Astrocyte of the spinal cord (primary cell): Measurements from ENCODE around the gene SLC17A1.

Experiments
- DNase-seq: peaks from one replicate; pipeline ENCODE4 v3.0.0; 2011; ENCODE audit warnings: low read depth, low spot score
- H3K4me3 ChIP-seq: 2 replicates; pipeline ENCODE4 v1.5.1; 2011; ENCODE audit warnings: low read depth, mild to moderate bottlenecking, low read length, moderate library complexity
- CTCF ChIP-seq: IDR thresholded peaks from 2 replicates; pipeline ENCODE4 v1.5.1; 2012; ENCODE audit warnings: low read depth, mild to moderate bottlenecking, low read length, inconsistent platforms
- in situ Hi-C: cut with HindIII; loops from 2 replicates; pipeline ENCODE4 v1.10.0; 2017; ENCODE audit warnings: low sequenced_read_pairs

The SLC17A1 gene

GRCh38 chr6:25831532-25832306 is at the start of gene SLC17A1:
Gene SLC17A1 (minus strand): TSS chr6:25832052. CDS start chr6:25830557, 1,495 bp downstream.
- no peak for DNase-seq
- no peak for TF ChIP-seq CTCF
- H3K4me3 ChIP-seq = no peak within 1 kb of the TSS
- in situ Hi-C loops = no loop called here

GRCh38 chr6:25880601-25881000 is 48.7 kb upstream of the SLC17A1 start:
- in situ Hi-C loops = no loop called here
- DNase-seq = no peak
- no peak for TF ChIP-seq CTCF
- H3K4me3 ChIP-seq = no peak overlapping the region

- in situ Hi-C loops = no loop called here
- TF ChIP-seq CTCF = no peak
- DNase-seq = no peak
- no peak overlapping the region for H3K4me3 ChIP-seq
Observed at GRCh38 chr6:25878721-25879322, 47.0 kb upstream of the SLC17A1 start.

- in situ Hi-C loops = no loop called here
- H3K4me3 ChIP-seq = no peak overlapping the region
Observed at GRCh38 chr6:25875926-25876602, 44.2 kb upstream of the SLC17A1 start.

GRCh38 chr6:25875563-25875905 is 43.7 kb upstream of the SLC17A1 start:
- H3K4me3 ChIP-seq = no peak overlapping the region
- no peak for TF ChIP-seq CTCF
- in situ Hi-C loops = no loop called here
- DNase-seq = no peak

More at GRCh38 chr6:25875926-25876602, 44.2 kb upstream of the SLC17A1 start:
- no peak for DNase-seq
- no peak for TF ChIP-seq CTCF

- no peak overlapping the region for H3K4me3 ChIP-seq
- in situ Hi-C loops = no loop called here
- no peak for DNase-seq
- TF ChIP-seq CTCF = no peak
Observed at GRCh38 chr6:25874822-25875562, 43.1 kb upstream of the SLC17A1 start.
